ENCODE results near the gene STAB2. TPM values are rescaled to one million over a fixed set of nuclear protein-coding genes. Genes with fewer than 3 reads are reported as not detected.

STAB2 gene
- polyA plus RNA-seq, 2 donors = 0.02 to 0.09 TPM

DNA sequence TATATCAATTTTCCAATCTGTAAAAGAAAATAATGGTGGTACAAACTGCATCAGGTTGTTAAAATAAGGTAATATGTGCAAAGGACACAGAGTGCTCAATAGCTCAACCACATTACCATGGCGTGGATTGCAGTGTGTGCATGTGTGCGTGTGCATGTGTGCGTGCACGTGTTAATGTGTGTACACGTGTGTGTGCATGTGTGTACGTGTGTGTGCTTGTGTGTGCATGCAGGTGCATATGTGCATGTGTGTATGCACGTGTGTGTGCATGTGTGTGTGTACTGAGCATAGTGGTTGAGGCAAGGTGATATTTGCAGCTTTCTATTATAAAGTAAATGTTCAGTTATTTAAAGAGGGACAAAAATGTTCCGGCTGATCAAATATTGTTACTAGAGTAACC is 138.3 kb downstream of the STAB2 start:
- no peaks in the 10 kb centered on the region for H3K9me3 ChIP-seq (ENCODE audit: control insufficient read depth in 2 of 2, insufficient read depth in 1 of 2, low read depth in 1 of 2, low read length in 1 of 2)
- H3K27ac ChIP-seq (ENCODE audit: low read depth in 2 of 2, low read length in 1 of 2) = no peak overlapping the region
- no peak overlapping the region for H3K4me3 ChIP-seq (ENCODE audit: low read depth in 1 of 2, low read length in 2 of 2)
- no peaks in the 10 kb centered on the region for H3K27me3 ChIP-seq (ENCODE audit: control insufficient read depth in 1 of 2, insufficient read depth in 2 of 2, low read length in 2 of 2)
- H3K36me3 ChIP-seq (ENCODE audit: control insufficient read depth in 2 of 2, insufficient read depth in 2 of 2, low read length in 1 of 2) = no peaks in the 10 kb centered on the region
- no peaks in the 10 kb centered on the region for H3K4me1 ChIP-seq (ENCODE audit: control insufficient read depth in 2 of 2, insufficient read depth in 2 of 2, low read length in 1 of 2)
- WGBS, 2 donors = 90 to 95% methylated on average over 8 of the region's 8 CpGs

DNA sequence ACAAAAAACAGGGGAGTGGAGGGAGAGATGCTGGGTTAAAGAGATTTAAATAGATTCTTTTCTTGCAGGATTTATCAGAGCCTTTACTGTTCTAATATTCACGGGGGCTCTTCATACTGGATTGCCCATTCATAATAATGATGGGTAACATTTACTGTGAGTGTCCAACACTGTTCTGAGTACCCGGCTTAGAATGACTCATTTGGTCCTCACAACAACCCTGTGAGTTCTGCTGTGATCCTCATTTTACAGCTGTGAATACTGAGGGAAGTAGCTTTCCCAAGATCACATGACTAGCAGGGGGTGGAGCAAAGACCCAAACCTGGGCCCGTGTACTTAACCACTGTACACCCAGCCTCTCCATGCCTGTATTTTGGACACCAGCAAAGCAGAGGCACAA is 140.6 kb downstream of the STAB2 start:
- no peaks in the 10 kb centered on the region for H3K36me3 ChIP-seq (ENCODE audit: control insufficient read depth in 2 of 2, insufficient read depth in 2 of 2, low read length in 1 of 2)
- WGBS, 2 donors = 66 to 67% methylated on average over 3 of the region's 3 CpGs
- H3K4me1 ChIP-seq (ENCODE audit: control insufficient read depth in 2 of 2, insufficient read depth in 2 of 2, low read length in 1 of 2) = no peaks in the 10 kb centered on the region
- H3K27ac ChIP-seq (ENCODE audit: low read depth in 2 of 2, low read length in 1 of 2) = no peak overlapping the region
- H3K9me3 ChIP-seq (ENCODE audit: control insufficient read depth in 2 of 2, insufficient read depth in 1 of 2, low read depth in 1 of 2, low read length in 1 of 2) = peaks cover 3 to 4% of the 10 kb centered on the region in 2 donors
- no peak overlapping the region for H3K4me3 ChIP-seq (ENCODE audit: low read depth in 1 of 2, low read length in 2 of 2)
- no peaks in the 10 kb centered on the region for H3K27me3 ChIP-seq (ENCODE audit: control insufficient read depth in 1 of 2, insufficient read depth in 2 of 2, low read length in 2 of 2)

DNA sequence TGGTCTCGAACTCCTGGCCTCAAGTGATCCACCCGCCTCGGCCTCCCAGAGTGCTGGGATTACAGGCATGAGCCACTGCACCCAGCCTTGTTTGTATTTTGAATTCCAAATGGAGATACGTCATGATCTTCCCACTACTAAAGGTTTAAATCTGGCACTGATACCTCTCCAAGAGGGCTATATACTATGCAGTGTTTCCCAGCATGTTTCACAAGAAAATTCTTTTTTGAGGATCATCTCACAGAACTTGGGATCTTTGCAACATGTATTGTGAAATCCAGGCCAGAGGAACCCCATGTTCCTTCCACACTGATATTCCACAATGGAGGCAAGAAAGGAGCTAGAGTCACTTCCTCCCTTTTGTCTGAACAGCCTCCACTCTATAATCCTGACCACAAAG is 141.2 kb downstream of the STAB2 start:
- Histone ChIP-seq H3K4me3 (ENCODE audit: low read depth in 1 of 2, low read length in 2 of 2) (no peak overlapping the region), H3K4me1 (ENCODE audit: control insufficient read depth in 2 of 2, insufficient read depth in 2 of 2, low read length in 1 of 2) (no peaks in the 10 kb centered on the region), H3K27me3 (ENCODE audit: control insufficient read depth in 1 of 2, insufficient read depth in 2 of 2, low read length in 2 of 2) (no peaks in the 10 kb centered on the region), H3K9me3 (ENCODE audit: control insufficient read depth in 2 of 2, insufficient read depth in 1 of 2, low read depth in 1 of 2, low read length in 1 of 2) (peaks cover 3 to 4% of the 10 kb centered on the region in 2 donors), H3K36me3 (ENCODE audit: control insufficient read depth in 2 of 2, insufficient read depth in 2 of 2, low read length in 1 of 2) (no peaks in the 10 kb centered on the region), H3K27ac (ENCODE audit: low read depth in 2 of 2, low read length in 1 of 2) (no peak overlapping the region)
- 69 to 78% methylated on average over 4 of the region's 4 CpGs for WGBS, 2 donors

DNA sequence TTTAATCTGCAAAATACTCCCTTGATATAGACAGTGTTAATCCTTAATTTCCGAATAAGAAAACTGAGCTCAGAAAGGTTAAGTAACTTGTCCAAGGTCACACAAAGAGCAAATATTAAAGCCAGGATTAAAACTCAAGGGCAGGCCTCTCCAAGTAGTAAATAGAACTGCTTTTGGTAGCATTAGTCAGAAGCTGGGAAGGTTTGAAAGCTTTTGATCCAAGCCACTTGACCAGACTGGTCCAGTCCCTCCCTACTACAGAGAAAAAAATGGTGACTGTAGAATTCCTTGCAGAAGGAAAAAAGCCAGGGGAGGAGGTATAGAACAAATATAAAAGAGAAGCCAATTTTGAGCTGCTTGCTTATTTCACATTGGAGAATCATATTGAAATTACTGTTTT is 142.4 kb downstream of the STAB2 start:
- no peaks in the 10 kb centered on the region for H3K27me3 ChIP-seq (ENCODE audit: control insufficient read depth in 1 of 2, insufficient read depth in 2 of 2, low read length in 2 of 2)
- H3K36me3 ChIP-seq (ENCODE audit: control insufficient read depth in 2 of 2, insufficient read depth in 2 of 2, low read length in 1 of 2) = no peaks in the 10 kb centered on the region
- H3K4me1 ChIP-seq (ENCODE audit: control insufficient read depth in 2 of 2, insufficient read depth in 2 of 2, low read length in 1 of 2) = no peaks in the 10 kb centered on the region
- H3K27ac ChIP-seq (ENCODE audit: low read depth in 2 of 2, low read length in 1 of 2) = no peak overlapping the region
- H3K9me3 ChIP-seq (ENCODE audit: control insufficient read depth in 2 of 2, insufficient read depth in 1 of 2, low read depth in 1 of 2, low read length in 1 of 2) = peaks cover 3 to 4% of the 10 kb centered on the region in 2 donors
- H3K4me3 ChIP-seq (ENCODE audit: low read depth in 1 of 2, low read length in 2 of 2) = no peak overlapping the region
- whole genome bisulfite sequencing, 2 donors = 38 to 71% methylated on average over 1 of the region's 1 CpG

DNA sequence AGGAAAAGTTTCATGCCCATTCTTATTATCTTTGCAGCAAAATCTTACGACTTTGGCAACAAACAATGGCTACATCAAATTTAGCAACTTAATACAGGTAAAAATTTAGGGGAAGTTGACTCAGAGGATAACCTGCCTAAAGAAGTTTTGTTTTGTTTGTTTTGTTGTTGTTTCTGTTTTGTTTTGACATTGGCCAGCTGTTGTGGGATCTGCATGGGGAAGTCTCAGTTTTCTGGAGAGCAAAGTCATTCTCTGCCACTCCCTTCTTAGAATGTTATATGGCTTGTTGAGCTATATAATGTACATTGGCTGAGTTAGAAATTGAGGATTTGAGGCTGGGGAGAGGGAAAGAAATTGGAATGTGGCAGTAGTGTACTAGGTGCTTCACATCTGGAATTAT is 144.5 kb downstream of the STAB2 start:
- Histone ChIP-seq H3K27me3 (ENCODE audit: control insufficient read depth in 1 of 2, insufficient read depth in 2 of 2, low read length in 2 of 2) (no peaks in the 10 kb centered on the region), H3K27ac (ENCODE audit: low read depth in 2 of 2, low read length in 1 of 2) (no peak overlapping the region), H3K36me3 (ENCODE audit: control insufficient read depth in 2 of 2, insufficient read depth in 2 of 2, low read length in 1 of 2) (no peaks in the 10 kb centered on the region), H3K4me1 (ENCODE audit: control insufficient read depth in 2 of 2, insufficient read depth in 2 of 2, low read length in 1 of 2) (no peaks in the 10 kb centered on the region), H3K4me3 (ENCODE audit: low read depth in 1 of 2, low read length in 2 of 2) (no peak overlapping the region), H3K9me3 (ENCODE audit: control insufficient read depth in 2 of 2, insufficient read depth in 1 of 2, low read depth in 1 of 2, low read length in 1 of 2) (peaks cover 3 to 4% of the 10 kb centered on the region in 2 donors)
- 92 to 94% methylated on average over 1 of the region's 1 CpG for WGBS, 2 donors

DNA sequence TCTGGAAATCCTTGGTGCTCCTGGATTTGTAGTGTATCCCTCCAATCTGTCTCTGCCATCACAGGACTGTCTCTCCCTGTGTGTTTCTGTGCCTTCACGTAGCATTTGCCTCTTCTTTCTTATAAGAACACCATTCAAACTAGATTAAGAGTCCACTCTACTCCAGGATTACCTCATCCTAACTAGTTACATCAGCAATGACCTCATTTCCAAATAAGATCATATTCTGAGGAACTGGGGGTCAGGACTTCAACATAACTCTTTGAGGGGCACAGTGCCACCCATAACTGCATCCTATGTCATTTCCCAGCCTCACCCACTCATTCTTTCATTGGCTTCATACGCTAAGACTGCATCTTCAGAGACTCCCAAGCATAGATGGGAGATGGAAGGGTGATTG is 147.8 kb downstream of the STAB2 start:
- 79% methylated on average over 2 of the region's 2 CpGs for WGBS, 2 donors
- Histone ChIP-seq H3K27ac (ENCODE audit: low read depth in 2 of 2, low read length in 1 of 2) (no peak overlapping the region), H3K4me3 (ENCODE audit: low read depth in 1 of 2, low read length in 2 of 2) (no peak overlapping the region), H3K9me3 (ENCODE audit: control insufficient read depth in 2 of 2, insufficient read depth in 1 of 2, low read depth in 1 of 2, low read length in 1 of 2) (peaks cover 3 to 4% of the 10 kb centered on the region in 2 donors), H3K27me3 (ENCODE audit: control insufficient read depth in 1 of 2, insufficient read depth in 2 of 2, low read length in 2 of 2) (no peaks in the 10 kb centered on the region), H3K4me1 (ENCODE audit: control insufficient read depth in 2 of 2, insufficient read depth in 2 of 2, low read length in 1 of 2) (no peaks in the 10 kb centered on the region), H3K36me3 (ENCODE audit: control insufficient read depth in 2 of 2, insufficient read depth in 2 of 2, low read length in 1 of 2) (no peaks in the 10 kb centered on the region)

DNA sequence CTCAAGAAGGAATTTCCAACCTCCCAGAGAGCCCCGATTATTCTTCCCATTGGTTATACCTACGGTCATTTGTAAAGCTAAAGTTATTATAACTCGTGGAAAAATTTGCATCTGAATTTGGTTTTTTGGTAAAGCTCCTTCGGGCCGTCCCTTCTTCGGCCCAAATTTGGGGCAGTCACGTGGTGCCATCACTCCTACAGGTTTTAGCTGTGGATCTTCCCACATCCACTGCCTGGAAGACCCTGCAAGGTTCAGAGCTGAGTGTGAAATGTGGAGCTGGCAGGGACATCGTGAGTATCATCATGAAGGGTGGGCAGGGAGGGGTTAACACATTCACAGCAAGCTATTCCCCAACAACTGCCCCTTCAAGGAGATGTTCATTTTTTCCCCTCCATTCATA is 148.2 kb downstream of the STAB2 start:
- H3K27me3 ChIP-seq (ENCODE audit: control insufficient read depth in 1 of 2, insufficient read depth in 2 of 2, low read length in 2 of 2) = no peaks in the 10 kb centered on the region

DNA sequence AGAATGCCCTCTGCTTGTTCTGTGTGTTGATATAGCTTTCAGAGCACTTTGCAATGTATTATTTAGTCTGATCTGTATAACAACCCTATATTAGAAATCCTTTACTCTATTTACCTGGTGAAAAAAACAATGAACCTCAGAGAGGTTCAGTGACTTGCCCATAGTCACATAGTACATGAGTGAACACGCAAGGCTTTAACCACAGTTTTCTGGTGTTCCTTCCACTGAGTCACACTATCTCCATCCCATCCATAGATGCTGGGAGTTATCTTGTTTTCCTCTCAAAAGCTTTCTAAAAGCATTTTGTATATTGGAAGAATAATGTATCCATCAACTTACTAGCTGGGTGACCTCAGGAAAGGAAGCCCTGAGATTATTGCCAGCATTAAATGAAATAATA is 149.5 kb downstream of the STAB2 start:
- Histone ChIP-seq H3K27me3 (ENCODE audit: control insufficient read depth in 1 of 2, insufficient read depth in 2 of 2, low read length in 2 of 2) (no peaks in the 10 kb centered on the region), H3K4me3 (ENCODE audit: low read depth in 1 of 2, low read length in 2 of 2) (no peak overlapping the region), H3K27ac (ENCODE audit: low read depth in 2 of 2, low read length in 1 of 2) (no peak overlapping the region), H3K36me3 (ENCODE audit: control insufficient read depth in 2 of 2, insufficient read depth in 2 of 2, low read length in 1 of 2) (no peaks in the 10 kb centered on the region), H3K4me1 (ENCODE audit: control insufficient read depth in 2 of 2, insufficient read depth in 2 of 2, low read length in 1 of 2) (no peaks in the 10 kb centered on the region), H3K9me3 (ENCODE audit: control insufficient read depth in 2 of 2, insufficient read depth in 1 of 2, low read depth in 1 of 2, low read length in 1 of 2) (no peaks in the 10 kb centered on the region)
- WGBS, 2 donors = 91 to 100% methylated on average over 1 of the region's 1 CpG

More for the DNA sequence above, 148.2 kb downstream of the STAB2 start:
- no peak overlapping the region for H3K27ac ChIP-seq (ENCODE audit: low read depth in 2 of 2, low read length in 1 of 2)
- H3K36me3 ChIP-seq (ENCODE audit: control insufficient read depth in 2 of 2, insufficient read depth in 2 of 2, low read length in 1 of 2) = no peaks in the 10 kb centered on the region
- H3K9me3 ChIP-seq (ENCODE audit: control insufficient read depth in 2 of 2, insufficient read depth in 1 of 2, low read depth in 1 of 2, low read length in 1 of 2) = peaks cover 3 to 4% of the 10 kb centered on the region in 2 donors
- no peak overlapping the region for H3K4me3 ChIP-seq (ENCODE audit: low read depth in 1 of 2, low read length in 2 of 2)
- 88 to 91% methylated on average over 8 of the region's 8 CpGs for WGBS, 2 donors
- H3K4me1 ChIP-seq (ENCODE audit: control insufficient read depth in 2 of 2, insufficient read depth in 2 of 2, low read length in 1 of 2) = no peaks in the 10 kb centered on the region

DNA sequence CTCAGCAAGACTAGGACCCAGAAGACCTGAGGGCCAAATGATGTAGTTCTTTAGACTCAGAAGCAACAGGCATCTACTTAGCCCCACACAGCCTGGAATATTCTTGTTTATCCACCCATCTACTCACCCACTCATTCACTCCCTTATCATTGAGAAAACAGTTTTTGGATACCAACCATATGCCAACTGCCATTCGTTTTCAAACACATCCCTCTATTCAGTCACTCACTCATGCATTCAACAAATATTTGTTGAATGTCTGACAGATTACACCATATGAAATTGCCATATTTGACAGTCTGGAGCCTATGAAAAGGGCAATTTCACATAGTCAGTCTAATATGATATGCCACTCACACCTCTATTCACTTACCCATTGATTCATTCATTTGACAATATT is 150.8 kb downstream of the STAB2 start:
- Histone ChIP-seq H3K36me3 (ENCODE audit: control insufficient read depth in 2 of 2, insufficient read depth in 2 of 2, low read length in 1 of 2) (no peaks in the 10 kb centered on the region), H3K9me3 (ENCODE audit: control insufficient read depth in 2 of 2, insufficient read depth in 1 of 2, low read depth in 1 of 2, low read length in 1 of 2) (no peaks in the 10 kb centered on the region)

DNA sequence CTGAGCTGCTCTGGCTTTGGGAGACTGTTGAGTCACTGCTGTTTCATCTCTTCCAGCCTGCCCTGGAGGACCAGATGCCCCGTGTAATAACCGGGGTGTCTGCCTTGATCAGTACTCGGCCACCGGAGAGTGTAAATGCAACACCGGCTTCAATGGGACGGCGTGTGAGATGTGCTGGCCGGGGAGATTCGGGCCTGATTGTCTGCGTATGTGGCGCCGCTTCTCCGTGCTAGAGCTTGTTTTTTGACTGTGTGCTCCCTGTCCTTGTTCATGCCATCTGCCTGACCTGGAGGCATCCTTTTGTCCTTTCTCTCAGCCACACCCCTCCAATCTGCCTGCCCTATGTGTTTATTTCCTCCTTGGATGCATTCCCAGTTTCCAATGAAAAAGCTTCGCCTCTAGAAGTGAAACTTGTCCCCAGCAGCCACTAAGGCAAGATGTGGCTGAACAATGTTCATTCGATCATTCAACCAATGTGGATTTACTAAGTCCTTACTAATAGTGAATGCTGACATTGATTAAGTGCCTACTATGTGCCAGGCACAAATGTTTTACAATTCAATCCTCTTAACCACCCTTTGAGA is 155.4 kb downstream of the STAB2 start:
- H3K27ac ChIP-seq (ENCODE audit: low read depth in 2 of 2, low read length in 1 of 2) = no peak overlapping the region
- no peaks in the 10 kb centered on the region for H3K36me3 ChIP-seq (ENCODE audit: control insufficient read depth in 2 of 2, insufficient read depth in 2 of 2, low read length in 1 of 2)
- H3K9me3 ChIP-seq (ENCODE audit: control insufficient read depth in 2 of 2, insufficient read depth in 1 of 2, low read depth in 1 of 2, low read length in 1 of 2) = no peaks in the 10 kb centered on the region
- H3K27me3 ChIP-seq (ENCODE audit: control insufficient read depth in 1 of 2, insufficient read depth in 2 of 2, low read length in 2 of 2) = no peaks in the 10 kb centered on the region
- H3K4me1 ChIP-seq (ENCODE audit: control insufficient read depth in 2 of 2, insufficient read depth in 2 of 2, low read length in 1 of 2) = peaks cover 0 to 5% of the 10 kb centered on the region in 2 donors
- 32 to 48% methylated on average over 15 of the region's 15 CpGs for WGBS, 2 donors
- no peak overlapping the region for H3K4me3 ChIP-seq (ENCODE audit: low read depth in 1 of 2, low read length in 2 of 2)

More for the DNA sequence above, 150.8 kb downstream of the STAB2 start:
- Histone ChIP-seq H3K4me1 (ENCODE audit: control insufficient read depth in 2 of 2, insufficient read depth in 2 of 2, low read length in 1 of 2) (peaks cover 0 to 5% of the 10 kb centered on the region in 2 donors), H3K4me3 (ENCODE audit: low read depth in 1 of 2, low read length in 2 of 2) (no peak overlapping the region), H3K27ac (ENCODE audit: low read depth in 2 of 2, low read length in 1 of 2) (no peak overlapping the region), H3K27me3 (ENCODE audit: control insufficient read depth in 1 of 2, insufficient read depth in 2 of 2, low read length in 2 of 2) (no peaks in the 10 kb centered on the region)
- WGBS, 2 donors = 42 to 68% methylated on average over 1 of the region's 1 CpG

All from esophagus (tissue), 2 donors.